Stimulated activated CD4-positive, alpha-beta T cell treated with anti-CD3 and anti-CD28 coated beads, Interleukin-1b, Interleukin-23, amount 100 ng/mL, for 24 hours (primary cell): ENCODE results near the gene LAPTM5.

Experiments
- DNase-seq, 4 experiments: peaks; one replicate each; pipeline ENCODE4 v3.0.0-alpha.2; 2020; ENCODE audit warnings: low read depth in 4 of 4, low spot score in 1 of 4

LAPTM5 gene

DNA sequence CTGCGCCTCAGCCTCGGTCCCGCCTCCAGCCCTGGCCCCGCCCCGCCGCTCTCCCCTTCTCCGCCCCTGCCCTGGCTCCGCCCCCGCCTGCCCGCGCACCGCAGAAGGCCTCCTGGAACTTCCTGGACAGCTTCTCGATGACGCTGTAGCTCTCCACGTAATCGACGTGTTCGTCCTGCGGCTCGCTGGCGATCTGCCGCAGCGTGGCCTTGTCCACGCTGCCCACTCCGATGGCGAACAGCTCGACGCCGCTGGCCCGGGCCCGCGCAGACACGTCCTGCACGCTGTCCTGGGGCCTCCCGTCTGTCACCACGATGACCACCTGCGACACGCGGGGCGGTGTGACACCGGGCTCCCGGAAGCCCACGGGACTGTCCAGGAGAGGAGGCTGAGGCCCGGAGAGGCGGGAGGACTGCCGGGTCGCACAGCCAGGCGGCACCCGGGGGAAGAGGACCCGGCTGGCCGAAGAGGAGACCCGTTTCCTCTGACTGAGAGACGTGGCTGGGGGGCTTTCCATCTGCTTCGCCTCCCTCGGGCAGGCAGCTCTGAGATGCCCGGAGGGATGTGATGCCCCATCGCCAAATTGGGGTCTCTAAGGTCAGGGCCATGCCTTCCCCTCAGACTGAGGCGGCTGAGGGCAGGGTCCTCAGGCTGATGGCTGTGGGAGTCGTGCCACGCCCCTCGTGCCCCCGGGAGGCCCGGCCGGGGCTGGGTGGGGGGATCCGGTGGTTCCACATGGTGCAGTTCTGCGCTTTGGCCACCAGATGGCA, 38.8 kb downstream of the LAPTM5 start:
- peak; percentile 69 to 88 (median 74) for DNase-seq

DNA sequence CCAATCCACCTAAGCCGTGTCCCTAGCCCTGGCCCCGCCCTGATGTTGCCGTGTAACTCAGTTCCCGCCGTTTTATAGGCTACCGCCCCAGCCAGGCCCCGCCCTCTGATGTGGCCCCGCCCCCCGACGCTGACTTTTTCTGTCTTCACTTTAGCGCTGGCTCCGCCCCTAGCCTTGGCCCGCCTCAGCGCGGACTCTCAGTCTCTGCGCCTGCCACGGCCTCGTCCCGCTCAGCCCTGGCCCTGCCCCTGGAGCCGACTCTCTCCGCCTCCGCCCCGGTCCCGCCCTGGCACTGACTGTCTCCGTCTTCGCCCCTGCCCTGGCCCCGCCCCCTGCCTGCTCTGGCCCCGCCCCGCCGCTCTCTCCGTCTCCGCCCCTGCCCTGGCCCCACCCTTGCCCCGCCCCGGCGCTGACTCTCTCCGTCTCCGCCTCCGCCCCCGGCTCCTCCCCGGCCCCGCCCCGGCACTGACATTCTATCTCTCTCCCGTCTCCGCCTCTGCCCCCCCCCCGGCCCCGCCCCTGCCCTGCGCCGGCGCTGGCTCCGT, 39.4 kb downstream of the LAPTM5 start:
- DNase-seq = peak; percentile 99 to 100 (median 100)

DNA sequence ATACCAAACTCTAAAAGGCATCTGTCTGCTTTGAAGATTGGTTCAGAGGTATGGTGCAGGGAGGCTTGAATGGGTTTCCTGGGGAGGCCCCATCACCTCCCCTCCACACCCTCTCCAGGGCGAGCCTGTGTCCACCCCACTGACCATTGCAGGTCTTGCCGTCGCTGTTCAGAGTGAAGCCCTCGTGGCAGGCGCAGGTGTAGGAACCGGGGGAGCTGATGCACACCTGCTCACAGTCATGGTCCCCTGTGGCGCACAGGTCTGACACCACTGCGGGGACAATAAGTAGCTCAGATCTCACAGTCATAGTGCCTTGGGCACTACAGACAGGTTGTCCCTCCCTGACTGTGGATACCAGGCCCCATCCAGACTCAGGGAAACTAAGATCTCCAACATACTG, 40.9 kb downstream of the LAPTM5 start:
- DNase-seq = no peak

DNA sequence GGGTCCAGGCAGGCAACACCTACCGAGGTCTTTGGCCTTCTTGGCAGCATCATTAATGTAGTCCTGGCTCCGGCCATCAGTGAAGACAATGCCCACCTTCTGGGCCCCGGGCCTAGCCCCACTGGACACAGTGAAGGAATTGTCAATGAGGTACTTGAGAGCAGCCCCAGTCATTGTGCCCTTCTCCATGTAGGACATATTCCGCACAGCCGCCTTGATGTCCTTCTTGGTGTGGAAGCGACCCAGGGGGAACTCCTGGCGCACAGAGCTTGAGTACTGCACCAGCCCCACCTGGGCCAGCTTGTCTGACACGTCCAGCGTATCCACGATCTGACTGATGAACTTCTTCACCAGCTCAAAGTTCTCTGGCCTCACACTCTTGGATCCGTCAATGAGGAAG, 41.7 kb downstream of the LAPTM5 start:
- no peak for DNase-seq

DNA sequence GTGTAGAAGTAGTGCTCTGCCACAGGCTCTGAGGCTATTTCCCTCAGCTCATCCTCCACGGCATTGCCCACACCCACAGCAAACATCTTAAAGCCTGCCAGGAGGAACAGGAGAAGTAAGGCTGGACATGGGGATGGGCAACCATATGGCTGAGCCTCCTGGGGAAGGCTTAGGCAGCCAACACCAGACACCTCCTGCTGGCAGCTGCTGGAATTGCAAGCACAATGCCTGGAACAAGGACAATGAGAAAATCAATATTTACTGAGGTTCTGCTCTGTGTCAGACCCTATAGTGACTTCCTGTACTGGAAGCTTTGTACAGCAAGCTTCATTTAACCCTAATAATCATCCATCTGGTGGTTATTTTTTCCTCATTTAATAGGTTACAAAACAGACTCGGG, 42.4 kb downstream of the LAPTM5 start:
- peak in 1 of 4 experiments; percentile 15 for DNase-seq

DNA sequence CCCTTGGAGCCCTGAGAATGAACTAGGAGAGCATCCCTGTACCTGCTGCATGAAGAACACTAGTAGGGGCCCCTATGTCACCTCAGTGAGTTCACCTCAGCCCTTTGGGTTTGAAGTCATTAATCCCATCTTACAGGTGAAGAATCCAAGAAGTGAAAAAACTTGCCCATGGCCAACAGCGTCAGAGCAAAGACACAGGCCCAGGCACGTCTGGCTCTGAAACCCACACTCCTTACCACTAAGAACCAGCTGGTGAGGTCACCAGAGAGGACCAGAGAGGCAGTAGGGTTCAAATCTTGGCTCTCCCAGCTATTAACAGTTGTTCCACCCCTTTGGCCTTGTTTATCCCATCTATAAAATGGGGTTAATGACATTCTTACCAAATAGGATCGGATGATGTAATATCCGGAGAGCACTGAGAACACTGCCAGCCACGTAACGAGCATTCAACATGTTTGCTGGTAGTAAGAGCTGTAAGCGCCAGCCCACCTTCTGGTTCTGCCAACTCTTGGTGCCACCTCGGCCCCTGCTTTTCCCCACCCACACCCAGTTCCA, 43.0 kb downstream of the LAPTM5 start:
- no peak for DNase-seq

DNA sequence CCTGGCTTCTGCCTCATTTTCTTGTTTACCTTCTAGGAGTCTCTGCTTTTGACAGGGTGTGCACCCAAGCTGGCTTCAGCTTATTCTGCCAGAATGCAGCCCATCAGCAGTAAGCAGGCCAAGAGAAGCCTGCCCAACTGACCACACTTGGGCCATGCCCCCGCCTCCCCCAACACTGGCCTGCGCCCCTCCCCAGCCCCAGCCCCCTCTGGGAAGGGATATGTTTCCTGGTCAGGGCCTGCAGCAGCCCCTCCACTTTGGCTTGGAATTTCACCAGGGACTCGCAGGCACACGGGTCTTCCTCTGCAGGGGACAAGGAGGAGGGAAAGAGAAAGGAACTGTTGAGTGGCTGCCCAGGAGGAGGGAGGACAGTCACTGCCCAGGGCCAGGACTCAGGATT, 43.5 kb downstream of the LAPTM5 start:
- DNase-seq = no peak

DNA sequence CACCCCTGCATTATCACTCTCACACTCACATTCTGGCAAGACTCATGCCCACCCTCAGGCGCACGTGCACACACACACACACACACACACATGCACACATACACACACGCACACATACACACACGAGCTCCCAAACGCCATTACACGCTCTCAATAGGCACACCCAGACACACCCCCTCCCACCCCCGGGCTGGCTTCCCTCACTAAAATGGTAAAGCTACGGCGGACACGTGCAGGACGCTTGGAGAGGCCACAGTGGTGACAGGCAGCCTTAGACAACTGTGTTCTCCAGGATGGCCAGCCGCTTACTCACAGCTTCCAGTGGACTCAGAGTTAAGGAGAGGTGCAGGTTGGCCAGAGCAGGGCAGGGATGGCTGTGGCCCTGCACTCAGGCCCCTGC, 44.3 kb downstream of the LAPTM5 start:
- DNase-seq = no peak

DNA sequence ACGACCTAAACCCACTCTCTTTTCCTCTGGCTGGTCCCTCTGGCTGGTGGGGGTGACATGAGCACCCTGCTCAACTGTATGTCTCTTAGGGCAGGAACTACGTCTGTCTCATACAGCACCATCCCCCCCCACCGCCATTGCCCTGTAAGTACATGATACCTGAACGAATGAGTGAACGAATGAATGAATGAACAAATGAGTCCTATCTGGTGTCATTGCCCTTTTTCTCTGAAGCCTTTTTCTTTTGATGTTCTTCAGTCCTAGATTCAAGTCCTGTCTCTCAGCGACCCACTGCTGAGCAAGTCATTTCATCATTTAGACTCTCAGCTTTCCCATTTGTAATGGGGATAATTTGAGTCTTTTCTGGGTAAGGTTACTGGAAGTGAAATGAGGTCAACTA, 45.0 kb downstream of the LAPTM5 start:
- DNase-seq = no peak

DNA sequence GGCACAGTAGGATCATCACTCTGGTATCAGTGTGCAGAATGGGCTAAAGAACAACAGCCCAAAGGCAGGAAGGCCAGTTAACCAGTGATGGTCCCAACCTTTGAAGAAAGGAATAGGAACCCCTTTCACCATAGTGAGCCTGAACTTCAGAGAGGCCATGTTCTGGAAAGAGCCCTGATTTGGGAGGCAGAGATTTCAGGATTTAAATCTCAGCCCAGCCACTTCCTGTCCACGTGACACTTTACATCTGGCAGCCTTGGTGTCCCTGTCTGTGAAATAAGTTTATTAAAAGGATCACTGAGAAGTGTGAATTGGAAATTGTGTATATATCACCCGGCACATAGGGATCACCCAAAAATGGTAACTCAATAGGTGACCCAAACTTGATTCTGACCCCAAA, 47.2 kb downstream of the LAPTM5 start:
- no peak for DNase-seq

DNA sequence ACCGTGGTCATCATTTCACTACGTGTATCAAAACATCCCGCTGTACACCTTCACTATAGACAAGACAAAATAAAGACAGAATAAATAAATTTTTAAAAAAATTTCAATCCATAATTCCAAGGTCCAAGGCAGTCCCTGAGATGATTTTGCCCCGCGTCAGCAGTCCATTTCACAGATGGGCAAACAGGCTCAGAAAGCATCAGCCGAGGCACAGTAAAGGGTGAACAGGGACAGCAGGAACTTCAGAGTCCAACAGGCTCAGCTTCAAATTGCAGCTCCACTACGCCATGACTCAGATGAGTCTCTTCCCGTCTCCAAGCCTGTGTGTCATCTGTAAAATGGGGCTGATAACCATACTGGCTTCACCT, 49.2 kb downstream of the LAPTM5 start:
- DNase-seq = no peak

DNA sequence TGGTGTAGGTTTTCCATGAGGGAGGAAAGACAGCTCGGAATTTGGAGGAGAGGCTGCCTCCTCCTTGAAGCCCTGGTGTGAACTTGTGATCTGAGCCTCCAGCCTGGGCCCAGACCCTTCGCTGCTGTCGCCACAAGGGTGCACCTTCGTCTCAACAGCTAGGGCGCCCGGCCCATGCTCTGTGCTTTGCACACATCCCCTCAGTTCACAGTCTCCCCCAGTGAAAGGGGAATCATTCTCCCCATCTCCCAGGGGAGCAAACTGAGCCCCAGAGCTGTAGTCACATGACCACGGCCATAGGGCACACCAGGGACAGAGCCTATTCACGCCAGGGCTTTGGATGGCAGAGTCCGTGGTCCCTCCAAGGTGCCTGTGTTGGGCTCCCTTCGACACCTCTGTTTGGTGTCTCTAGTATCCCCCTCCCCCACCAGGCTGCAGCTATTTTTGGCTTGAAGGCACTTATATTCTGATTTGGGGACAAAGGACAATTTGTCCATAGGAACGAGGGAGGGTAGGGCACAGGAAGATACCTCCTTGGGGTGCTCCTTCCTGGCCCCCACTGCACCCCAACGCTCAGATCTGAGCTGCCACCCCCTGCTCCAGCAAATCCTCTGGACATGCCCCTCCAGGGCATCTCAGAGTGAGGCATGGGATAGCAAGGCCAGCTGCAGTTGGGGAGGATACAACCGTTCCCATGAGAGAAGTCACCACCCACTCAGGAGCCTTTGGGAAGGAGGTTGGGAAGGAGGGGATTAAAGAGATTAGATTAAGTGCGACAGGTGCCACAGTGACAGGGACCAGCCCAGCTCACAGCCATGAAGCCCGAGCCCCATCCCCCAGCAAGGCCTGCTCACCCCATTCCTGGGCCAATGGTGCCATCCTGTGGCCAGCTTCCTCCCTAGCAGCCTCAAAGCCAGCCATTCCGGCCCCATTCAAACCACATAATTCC, 49.9 kb downstream of the LAPTM5 start:
- DNase-seq = peak; percentile 32 to 53 (median 48)

DNA sequence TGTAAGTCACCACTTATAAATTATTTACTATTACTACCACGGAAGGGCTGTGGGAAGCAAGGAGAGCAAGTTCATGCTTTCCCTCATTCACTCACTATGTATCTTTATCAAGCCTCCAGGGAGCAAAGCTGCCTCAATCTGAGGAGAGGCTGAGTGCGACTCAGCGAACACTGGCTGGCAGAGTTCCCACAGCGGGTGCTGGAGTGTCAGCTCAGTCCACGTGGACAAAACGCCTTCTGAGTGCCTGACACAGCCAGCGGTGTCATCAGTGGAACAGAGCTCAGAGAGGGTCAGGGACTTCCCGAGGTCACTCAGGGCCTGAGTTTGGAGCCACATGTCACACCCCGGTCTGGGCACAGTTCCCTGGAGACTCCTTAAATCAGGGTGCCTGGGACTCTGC, 51.0 kb downstream of the LAPTM5 start:
- no peak for DNase-seq

DNA sequence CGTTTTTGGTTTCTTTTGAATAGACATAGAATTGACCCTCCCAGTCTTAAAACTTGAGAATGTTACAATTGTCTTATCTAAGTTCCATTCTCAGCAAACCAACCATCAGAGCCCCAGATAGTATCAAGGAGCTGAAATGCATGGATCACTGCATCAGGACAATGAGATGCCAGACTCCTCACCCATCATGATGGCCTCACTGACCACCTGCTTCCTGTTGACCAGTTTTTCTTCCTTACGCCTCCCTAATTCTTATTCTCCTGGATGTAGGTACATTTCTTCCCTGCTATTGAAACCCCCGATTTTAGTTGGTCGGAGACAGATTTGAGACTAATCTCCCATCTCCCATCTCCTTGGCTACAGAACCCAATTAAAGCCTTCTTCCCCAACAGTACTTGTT, 51.9 kb downstream of the LAPTM5 start:
- DNase-seq = no peak

DNA sequence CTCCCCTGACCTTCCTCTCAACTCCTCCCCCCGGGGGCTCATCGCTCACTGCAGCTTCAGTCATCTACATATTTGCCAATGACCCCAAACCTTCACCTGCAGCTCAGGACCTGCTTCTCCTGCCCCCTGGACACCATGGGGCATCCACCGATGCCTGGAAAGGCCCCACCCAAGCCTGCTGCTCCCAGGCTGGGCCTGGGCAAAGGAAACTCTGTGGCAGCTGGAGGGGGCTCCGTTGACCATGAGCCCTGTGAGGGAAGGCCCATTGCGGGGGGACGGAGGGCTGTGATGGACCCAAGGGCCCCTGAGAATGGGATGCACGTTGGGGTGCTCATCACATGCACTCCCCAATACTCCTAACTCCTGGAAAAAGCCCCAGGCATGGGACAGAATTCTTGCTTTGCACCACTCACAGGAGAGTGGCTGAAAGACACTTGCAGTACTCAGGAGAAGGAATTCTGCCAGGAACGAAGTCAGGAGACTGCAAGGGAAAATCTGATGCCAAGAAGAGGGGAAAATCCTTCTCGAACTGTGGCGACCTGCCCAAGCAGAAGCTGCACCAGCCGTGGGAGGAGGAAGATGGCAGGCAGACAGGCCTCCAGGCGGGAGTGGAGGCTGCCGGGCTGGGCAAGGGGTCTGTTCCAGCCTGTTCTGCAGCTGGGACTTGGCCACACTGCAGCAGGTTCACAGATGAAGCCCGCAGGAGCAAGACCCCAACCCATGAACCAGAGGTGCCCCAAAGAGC, 52.6 kb downstream of the LAPTM5 start:
- no peak for DNase-seq

DNA sequence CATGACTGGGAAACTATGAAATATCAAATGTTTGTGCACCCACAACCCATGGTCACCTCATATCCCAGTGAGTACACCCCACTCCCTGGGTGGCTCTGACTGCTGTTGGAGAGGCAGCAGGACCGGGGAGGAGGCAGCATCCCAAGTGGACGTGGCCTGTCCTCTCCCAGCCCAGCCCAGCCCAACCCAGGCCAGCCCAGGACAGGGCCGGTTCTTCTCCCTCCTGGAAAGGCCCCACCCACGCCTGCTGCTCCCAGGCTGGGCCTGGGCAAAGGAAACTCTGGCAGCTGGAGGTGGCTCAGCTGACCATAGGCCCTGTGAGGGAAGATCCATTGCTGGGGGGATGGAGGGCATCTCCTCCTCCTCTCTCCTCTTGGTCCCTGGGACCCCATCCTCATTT, 53.3 kb downstream of the LAPTM5 start:
- DNase-seq = no peak

DNA sequence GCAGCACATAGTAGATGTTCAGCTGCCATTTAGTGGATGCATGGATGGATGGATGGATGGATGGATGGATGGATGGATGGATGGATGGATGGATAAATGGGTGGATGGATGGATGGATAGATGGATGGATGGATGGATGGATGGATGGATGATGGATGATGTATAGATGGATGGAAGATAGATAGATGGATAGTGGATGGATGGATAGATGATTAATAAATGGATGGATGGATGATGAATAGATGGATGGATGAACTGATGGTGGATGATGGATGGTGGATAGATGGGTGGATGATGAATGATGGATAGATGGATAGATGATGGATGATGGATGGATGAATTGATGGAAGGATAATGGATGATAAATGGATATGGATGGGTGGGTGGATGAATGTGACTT, 54.8 kb downstream of the LAPTM5 start:
- no peak for DNase-seq

DNA sequence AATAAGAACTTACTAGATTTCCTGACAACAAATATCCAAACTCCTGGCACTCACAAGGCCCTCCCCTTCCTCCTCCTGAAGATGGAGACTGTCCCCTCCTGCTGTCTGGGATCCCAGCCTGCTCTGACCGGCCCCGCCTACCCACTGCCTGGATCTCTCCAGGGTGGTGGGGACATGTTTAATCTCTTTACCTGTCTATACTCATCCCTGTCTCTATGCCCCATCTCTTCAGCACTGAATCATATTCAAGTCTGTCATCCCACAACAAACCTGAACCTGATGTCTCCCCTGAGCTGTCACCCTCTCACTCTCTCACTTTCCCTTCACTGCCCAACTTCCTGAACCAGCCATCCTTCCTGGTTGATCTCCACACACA, 56.3 kb downstream of the LAPTM5 start:
- DNase-seq = no peak

DNA sequence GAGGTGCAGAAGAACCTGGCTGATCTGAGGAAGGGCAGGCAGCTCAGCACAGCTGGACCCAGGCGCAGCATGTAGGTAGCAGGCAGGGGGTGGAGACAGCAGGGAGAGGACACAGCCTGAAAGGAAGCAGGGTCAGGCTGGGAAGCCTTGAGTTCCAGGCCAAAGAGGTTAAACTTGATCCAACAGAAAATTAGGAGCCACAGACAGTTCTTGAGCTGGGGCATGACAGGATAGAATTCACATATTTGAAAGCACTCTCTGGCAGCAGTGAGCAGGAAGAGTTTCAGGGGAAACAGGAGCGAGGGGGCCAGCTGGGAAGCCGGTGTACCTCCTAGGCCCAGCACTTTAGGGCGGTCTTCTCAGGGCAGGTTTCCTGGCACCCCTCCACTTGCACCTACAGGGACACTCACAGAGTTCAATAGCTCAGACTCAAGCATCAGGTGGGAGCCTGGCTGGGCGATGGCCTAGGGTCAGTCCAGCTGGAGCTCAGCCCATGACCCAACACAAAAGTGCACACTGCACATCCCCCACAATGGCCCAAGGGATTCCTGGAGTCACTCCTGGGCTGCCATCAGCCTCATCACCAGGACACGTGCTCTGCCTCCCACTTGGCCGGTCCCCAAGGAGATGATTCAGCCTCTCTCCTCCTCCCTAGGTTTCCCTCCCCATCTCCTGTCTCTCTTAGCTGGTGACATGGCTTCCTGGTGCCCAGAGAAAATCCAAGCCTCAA, 56.9 kb downstream of the LAPTM5 start:
- no peak for DNase-seq

DNA sequence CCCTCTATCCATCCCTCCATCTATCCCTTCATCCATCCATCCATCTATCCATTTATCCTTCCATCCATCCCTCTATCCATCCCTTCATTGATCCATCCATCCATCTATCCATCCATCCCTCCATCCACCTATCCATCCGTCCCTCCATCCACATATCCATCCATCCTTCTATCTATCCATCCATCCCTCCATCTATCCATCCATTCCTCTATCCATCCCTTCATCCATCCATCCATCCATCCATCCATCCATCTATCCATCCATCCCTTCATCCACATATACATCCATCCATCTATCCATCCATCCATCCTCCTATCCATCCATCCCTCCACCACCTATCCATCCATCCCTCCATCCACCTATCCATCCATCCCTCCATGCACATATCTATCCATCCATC, 57.8 kb downstream of the LAPTM5 start:
- no peak for DNase-seq
